Panc1 (cell line): Measurements from ENCODE around the gene ST3GAL6. TPM values are rescaled to one million over a fixed set of nuclear protein-coding genes. Genes with fewer than 3 reads are reported as not detected.

Source experiments
- ATAC-seq: fragments of 200-7000 bp; cut with Tn5 transposase; 2 replicates; pipeline ENCODE4 v1.9.1; 2020; ENCODE audit warnings: mild to moderate bottlenecking, moderate library complexity
- BruUV-seq: library from RNA; stranded (reverse); fragments of 400-500 nt; replicated peaks from 2 replicates; lab custom pipeline; 2021; lab: Mats Ljungman, UMichigan
- CTCF ChIA-PET: fragments of 300-600 bp; sonication (Branson Sonifier 250); formaldehyde crosslinking; loops from one replicate; lab custom pipeline; 2022; ENCODE audit warnings: antibody characterized with exemption; lab: Charles Lee
- POLR2A ChIA-PET: fragments of 300-600 bp; sonication (Branson Sonifier 250); formaldehyde crosslinking; loops from one replicate; lab custom pipeline; 2022; ENCODE audit warnings: antibody characterized with exemption; lab: Charles Lee
- DNase-seq: peaks from one replicate; pipeline ENCODE4 v3.0.0-alpha.2; 2010; ENCODE audit warnings: low read depth, low spot score
- H3K27ac ChIP-seq: 2 replicates; pipeline ENCODE4 v1.5.1; 2011; ENCODE audit warnings: mild to moderate bottlenecking, low read length, inconsistent platforms
- H3K27me3 ChIP-seq: fragments of 200-500 bp; sonication (Bioruptor generic); 2 replicates; pipeline ENCODE4 v1.6.0; 2014; ENCODE audit warnings: low read length, inconsistent platforms; ENCODE audit not compliant: control insufficient read depth, insufficient read depth
- H3K36me3 ChIP-seq: fragments of 200-500 bp; sonication (Bioruptor generic); 2 replicates; pipeline ENCODE4 v1.5.1; 2014; ENCODE audit warnings: inconsistent platforms, mild to moderate bottlenecking, low read length, moderate library complexity; ENCODE audit not compliant: control insufficient read depth, insufficient read depth
- H3K4me1 ChIP-seq: 2 replicates; pipeline ENCODE4 v1.5.1; 2011; ENCODE audit warnings: inconsistent platforms, mild to moderate bottlenecking, low read length, moderate library complexity; ENCODE audit not compliant: control insufficient read depth, insufficient read depth
- H3K4me3 ChIP-seq, 2 experiments: 2 replicates each; pipeline ENCODE4 v1.5.1; 2011 to 2012; ENCODE audit warnings: low read depth in 2 of 2, low read length in 2 of 2, mild to moderate bottlenecking in 2 of 2, inconsistent platforms in 1 of 2, moderate library complexity in 1 of 2
- H3K9me3 ChIP-seq: fragments of 200-500 bp; sonication (Bioruptor generic); 2 replicates; pipeline ENCODE4 v1.5.1; 2014; ENCODE audit warnings: low read depth, mild to moderate bottlenecking, inconsistent platforms, low read length, moderate library complexity; ENCODE audit not compliant: control insufficient read depth, insufficient read depth
- POLR2AphosphoS5 ChIP-seq: IDR thresholded peaks from 2 replicates; pipeline ENCODE4 v1.6.1; 2012; ENCODE audit warnings: mild to moderate bottlenecking, low read depth, low read length, moderate library complexity
- SIN3A ChIP-seq: IDR thresholded peaks from 2 replicates; pipeline ENCODE4 v1.6.1; 2012; ENCODE audit warnings: low read depth, mild to moderate bottlenecking, low read length, moderate library complexity, borderline replicate concordance; ENCODE audit not compliant: insufficient read depth
- TCF7L2 ChIP-seq: IDR thresholded peaks from 2 replicates; pipeline ENCODE4 v1.6.1; 2011; ENCODE audit warnings: mild to moderate bottlenecking, low read depth, low read length, inconsistent platforms
- in situ Hi-C: cut with HindIII; loops from 2 replicates; pipeline ENCODE4 v1.10.0; 2016; ENCODE audit warnings: low sequenced_read_pairs, low pct_unique_long_range_greater_than_20kb
- intact Hi-C: fragments of 100-400 bp; cut with micrococcal nuclease; formaldehyde crosslinking; loops from one replicate; pipeline ENCODE4 v1.10.0; 2022; ENCODE audit not compliant: unreplicated experiment
- total RNA-seq: library from RNA; stranded (reverse); gene quantifications from one replicate; pipeline ENCODE4 v1.2.1, GENCODE V29; 2021; ENCODE audit not compliant: unreplicated experiment
- TF ChIP-seq, protein P1 (sequence below), 2 experiments: IDR thresholded peaks; 2 replicates each; pipeline ENCODE4 v1.6.1; 2011 to 2012; ENCODE audit warnings: low read depth in 2 of 2, control low read depth in 1 of 2, low read length in 1 of 2, mild to moderate bottlenecking in 1 of 2, moderate library complexity in 1 of 2; ENCODE audit not compliant: insufficient read depth in 1 of 2
- TF ChIP-seq, protein P2 (sequence below): fragments of 450-650 bp; IDR thresholded peaks from 2 replicates; pipeline ENCODE4 v1.5.1; 2017; ENCODE audit warnings: mild to moderate bottlenecking

ST3GAL6 gene
- total RNA-seq, 1 experiment from 2014 or later: 0.15 TPM

DNA sequence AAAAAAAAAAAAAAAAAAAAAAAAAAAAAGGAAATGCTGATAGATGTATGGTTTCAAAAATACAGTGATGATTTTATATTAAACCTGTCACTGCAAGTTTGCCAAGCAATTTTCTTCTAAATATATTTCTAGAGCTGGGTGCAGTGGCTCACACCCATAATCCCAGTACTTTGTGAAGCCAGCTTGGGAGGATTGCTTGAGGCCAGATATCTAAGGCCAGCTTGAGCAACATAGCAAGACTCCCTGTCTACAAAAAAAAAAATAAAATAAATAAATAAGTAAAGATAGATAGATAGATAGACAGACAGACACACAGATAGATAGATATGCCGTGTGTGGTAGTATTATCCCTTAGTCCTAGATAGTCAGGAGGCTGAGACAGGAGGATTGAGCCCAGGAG lies 41.4 kb upstream of the ST3GAL6 start:
- intact Hi-C loops (no loop called here), in situ Hi-C loops (no loop called here)
- no peak for TF ChIP-seq POLR2AphosphoS5
- TF ChIP-seq, protein P1, sequence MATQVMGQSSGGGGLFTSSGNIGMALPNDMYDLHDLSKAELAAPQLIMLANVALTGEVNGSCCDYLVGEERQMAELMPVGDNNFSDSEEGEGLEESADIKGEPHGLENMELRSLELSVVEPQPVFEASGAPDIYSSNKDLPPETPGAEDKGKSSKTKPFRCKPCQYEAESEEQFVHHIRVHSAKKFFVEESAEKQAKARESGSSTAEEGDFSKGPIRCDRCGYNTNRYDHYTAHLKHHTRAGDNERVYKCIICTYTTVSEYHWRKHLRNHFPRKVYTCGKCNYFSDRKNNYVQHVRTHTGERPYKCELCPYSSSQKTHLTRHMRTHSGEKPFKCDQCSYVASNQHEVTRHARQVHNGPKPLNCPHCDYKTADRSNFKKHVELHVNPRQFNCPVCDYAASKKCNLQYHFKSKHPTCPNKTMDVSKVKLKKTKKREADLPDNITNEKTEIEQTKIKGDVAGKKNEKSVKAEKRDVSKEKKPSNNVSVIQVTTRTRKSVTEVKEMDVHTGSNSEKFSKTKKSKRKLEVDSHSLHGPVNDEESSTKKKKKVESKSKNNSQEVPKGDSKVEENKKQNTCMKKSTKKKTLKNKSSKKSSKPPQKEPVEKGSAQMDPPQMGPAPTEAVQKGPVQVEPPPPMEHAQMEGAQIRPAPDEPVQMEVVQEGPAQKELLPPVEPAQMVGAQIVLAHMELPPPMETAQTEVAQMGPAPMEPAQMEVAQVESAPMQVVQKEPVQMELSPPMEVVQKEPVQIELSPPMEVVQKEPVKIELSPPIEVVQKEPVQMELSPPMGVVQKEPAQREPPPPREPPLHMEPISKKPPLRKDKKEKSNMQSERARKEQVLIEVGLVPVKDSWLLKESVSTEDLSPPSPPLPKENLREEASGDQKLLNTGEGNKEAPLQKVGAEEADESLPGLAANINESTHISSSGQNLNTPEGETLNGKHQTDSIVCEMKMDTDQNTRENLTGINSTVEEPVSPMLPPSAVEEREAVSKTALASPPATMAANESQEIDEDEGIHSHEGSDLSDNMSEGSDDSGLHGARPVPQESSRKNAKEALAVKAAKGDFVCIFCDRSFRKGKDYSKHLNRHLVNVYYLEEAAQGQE (IDR thresholded peaks at IDR 0.05; ENCODE audit: insufficient read depth in 1 of 2, low read depth in 2 of 2, low read length in 1 of 2): no peak
- no peak for TF ChIP-seq SIN3A
- TF ChIP-seq, protein P2, sequence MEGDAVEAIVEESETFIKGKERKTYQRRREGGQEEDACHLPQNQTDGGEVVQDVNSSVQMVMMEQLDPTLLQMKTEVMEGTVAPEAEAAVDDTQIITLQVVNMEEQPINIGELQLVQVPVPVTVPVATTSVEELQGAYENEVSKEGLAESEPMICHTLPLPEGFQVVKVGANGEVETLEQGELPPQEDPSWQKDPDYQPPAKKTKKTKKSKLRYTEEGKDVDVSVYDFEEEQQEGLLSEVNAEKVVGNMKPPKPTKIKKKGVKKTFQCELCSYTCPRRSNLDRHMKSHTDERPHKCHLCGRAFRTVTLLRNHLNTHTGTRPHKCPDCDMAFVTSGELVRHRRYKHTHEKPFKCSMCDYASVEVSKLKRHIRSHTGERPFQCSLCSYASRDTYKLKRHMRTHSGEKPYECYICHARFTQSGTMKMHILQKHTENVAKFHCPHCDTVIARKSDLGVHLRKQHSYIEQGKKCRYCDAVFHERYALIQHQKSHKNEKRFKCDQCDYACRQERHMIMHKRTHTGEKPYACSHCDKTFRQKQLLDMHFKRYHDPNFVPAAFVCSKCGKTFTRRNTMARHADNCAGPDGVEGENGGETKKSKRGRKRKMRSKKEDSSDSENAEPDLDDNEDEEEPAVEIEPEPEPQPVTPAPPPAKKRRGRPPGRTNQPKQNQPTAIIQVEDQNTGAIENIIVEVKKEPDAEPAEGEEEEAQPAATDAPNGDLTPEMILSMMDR: no peak
- TF ChIP-seq TCF7L2: no peak
- ATAC-seq: no peak
- no TSS peak for BruUV-seq
- ChIA-PET POLR2A (interaction anchor here (0.6 kb wide), 1 partner anchor 121 kb away, joined by 3 read pairs; no protein-coding TSS in a partner anchor), CTCF (interaction anchor here (0.6 kb wide), 1 partner anchor 11 kb away, joined by 5 read pairs; no protein-coding TSS in a partner anchor)
- Histone ChIP-seq H3K27me3 (peaks cover 23% of the 10 kb centered on the region), H3K4me1 (no peaks in the 10 kb centered on the region), H3K9me3 (no peaks in the 10 kb centered on the region), H3K36me3 (no peaks in the 10 kb centered on the region), H3K27ac (no peak overlapping the region), H3K4me3 (no peak overlapping the region)
- no peak for DNase-seq

DNA sequence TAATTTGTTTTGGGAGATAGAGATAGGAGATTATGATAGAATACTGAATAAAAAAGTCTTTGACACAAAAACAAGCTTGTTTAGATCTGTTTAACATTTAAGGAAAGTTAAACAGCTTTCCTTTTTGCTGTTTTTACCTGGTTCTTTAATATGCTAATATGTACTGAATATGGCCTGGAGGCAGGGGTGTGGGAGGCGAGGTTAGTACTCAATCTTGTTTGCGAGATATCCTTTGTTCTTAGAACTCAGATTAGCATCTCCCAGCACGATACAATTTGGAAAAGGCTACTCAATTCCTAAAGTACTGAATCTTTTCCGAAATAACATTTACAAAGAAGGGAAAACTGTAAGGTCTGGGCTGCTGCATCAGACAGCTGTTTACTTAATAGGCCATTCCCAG lies 40.8 kb upstream of the ST3GAL6 start:
- in situ Hi-C loops: no loop called here
- DNase-seq: no peak
- no TSS peak for BruUV-seq
- intact Hi-C loops: no loop called here
- H3K4me3 ChIP-seq: no peak overlapping the region
- no peak overlapping the region for H3K27ac ChIP-seq
- H3K4me1 ChIP-seq: no peaks in the 10 kb centered on the region
- ATAC-seq: no peak
- H3K27me3 ChIP-seq: peaks cover 25% of the 10 kb centered on the region
- TF ChIP-seq POLR2AphosphoS5 (no peak), TCF7L2 (no peak), SIN3A (no peak)
- TF ChIP-seq, protein P1 (IDR thresholded peaks at IDR 0.05; ENCODE audit: insufficient read depth in 1 of 2, low read depth in 2 of 2, low read length in 1 of 2): no peak
- TF ChIP-seq, protein P2: no peak
- ChIA-PET POLR2A (no interaction called here), CTCF (interaction anchor here (0.6 kb wide), 1 partner anchor 12 kb away, joined by 5 read pairs; no protein-coding TSS in a partner anchor)
- no peaks in the 10 kb centered on the region for H3K36me3 ChIP-seq
- H3K9me3 ChIP-seq: no peaks in the 10 kb centered on the region
